ENCODE data around the gene CDC73. TPM values are rescaled to one million over a fixed set of nuclear protein-coding genes. Genes with fewer than 3 reads are reported as not detected.

CDC73 gene
- total and polyA plus RNA-seq, 2 of the 13 experiments (the other 11 are each of a cell fraction or from before 2014, with no cell fraction given): 20.2 to 26.3 TPM

GRCh38 chr1:193111641-193112090 lies 10.2 kb upstream of the CDC73 start (continued):
- TF ChIP-seq ZNF772 (CRISPR knock-in tag; IDR thresholded peaks at IDR 0.05) (no peak), HDAC2 (CRISPR knock-in tag; IDR thresholded peaks at IDR 0.05) (peak; percentile 57; the same call in 1 of the 2 replicates), SKIL (CRISPR knock-in tag; IDR thresholded peaks at IDR 0.05; ENCODE audit: borderline replicate concordance) (no peak), HNF4G (IDR thresholded peaks at IDR 0.05; ENCODE audit: borderline replicate concordance, low read depth, low read length) (no peak), HNF4G (CRISPR knock-in tag; IDR thresholded peaks at IDR 0.05; ENCODE audit: borderline replicate concordance, low read depth) (no peak), ZNF281 (CRISPR knock-in tag; IDR thresholded peaks at IDR 0.05; ENCODE audit: borderline replicate concordance) (0 out of 2 replicates have a peak, but pooled peaks have one; percentile 15), ZNF644 (CRISPR knock-in tag; IDR thresholded peaks at IDR 0.05; ENCODE audit: low read depth) (peak; percentile 63), FOXP4 (CRISPR knock-in tag; IDR thresholded peaks at IDR 0.05) (peak; percentile 17; the same call in 1 of the 2 replicates), PLRG1 (conservative IDR thresholded peaks at IDR 0.05) (no peak), HNRNPL (IDR thresholded peaks at IDR 0.05; ENCODE audit: low read depth, low read length) (peak; percentile 81), ZNF883 (CRISPR knock-in tag; IDR thresholded peaks at IDR 0.05; ENCODE audit: not compliant biosample characterization) (no peak), HMGXB4 (CRISPR knock-in tag; IDR thresholded peaks at IDR 0.05; ENCODE audit: borderline replicate concordance in 1 of 2, low read depth in 1 of 2) (no peak), ZNF850 (CRISPR knock-in tag; conservative IDR thresholded peaks at IDR 0.05) (no peak), RARA (CRISPR knock-in tag; IDR thresholded peaks at IDR 0.05) (peak; percentile 42; the same call in 1 of the 2 replicates), NCOA2 (CRISPR knock-in tag; IDR thresholded peaks at IDR 0.05) (peak; percentile 48; the same call in 1 of the 2 replicates), ZFP36L1 (CRISPR knock-in tag; IDR thresholded peaks at IDR 0.05) (0 out of 2 replicates have a peak, but pooled peaks have one; percentile 49), MBD4 (IDR thresholded peaks at IDR 0.05; ENCODE audit: borderline replicate concordance, low read length) (no peak), ASH2L (IDR thresholded peaks at IDR 0.05; ENCODE audit: insufficient read length, low read depth, low read length) (peak; percentile 46), ZSCAN21 (CRISPR knock-in tag; IDR thresholded peaks at IDR 0.05; ENCODE audit: borderline replicate concordance) (no peak), ZBTB20 (CRISPR knock-in tag; IDR thresholded peaks at IDR 0.05; ENCODE audit: borderline replicate concordance, low read depth) (no peak), HNF4A (CRISPR knock-in tag; IDR thresholded peaks at IDR 0.05) (peak; percentile 48), NPAS2 (CRISPR knock-in tag; IDR thresholded peaks at IDR 0.05; ENCODE audit: borderline replicate concordance) (no peak)

Measured in HepG2 (cell line).